ENCODE data around the gene SCN4A.

Gene SCN4A

DNA sequence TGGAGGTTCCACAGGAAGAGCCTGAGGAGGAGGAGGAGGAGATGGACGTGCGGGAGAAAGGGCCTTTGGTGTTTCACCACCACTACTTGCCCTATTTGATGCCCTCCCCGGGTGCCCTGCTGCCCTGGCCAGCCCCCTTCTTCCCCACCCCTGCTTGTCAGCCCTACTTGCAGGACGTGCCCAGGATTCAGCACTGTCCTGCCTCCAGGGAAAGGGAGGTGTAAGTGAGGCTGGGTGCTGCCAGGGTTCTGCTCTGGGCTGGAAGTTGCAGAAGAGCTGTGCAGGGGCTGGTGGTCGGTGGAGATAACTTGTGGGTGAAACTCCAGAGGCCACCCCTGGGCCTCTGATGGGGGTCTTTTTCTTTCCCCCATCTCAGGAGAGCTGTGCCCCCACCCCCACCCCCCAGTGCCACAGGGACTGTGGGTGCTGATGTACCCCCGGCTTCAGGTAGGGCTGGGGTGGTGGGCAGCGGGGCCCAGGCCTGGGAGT is 28.4 kb upstream of the SCN4A start:
- DNase-seq (ENCODE audit: low spot score): peak; percentile 55
- Histone ChIP-seq H3K4me1 (ENCODE audit: insufficient read depth, poor library complexity, severe bottlenecking) (no peaks in the 10 kb centered on the region), H3K4me3 (ENCODE audit: severe bottlenecking) (no peak overlapping the region), H3K27me3 (ENCODE audit: insufficient read depth, poor library complexity, severe bottlenecking) (no peaks in the 10 kb centered on the region), H3K36me3 (ENCODE audit: low read depth) (no peaks in the 10 kb centered on the region), H3K27ac (ENCODE audit: poor library complexity, severe bottlenecking) (no peak overlapping the region), H3K9me3 (ENCODE audit: severe bottlenecking) (no peaks in the 10 kb centered on the region)
- ATAC-seq (ENCODE audit: low read depth): no peak
- TF ChIP-seq, protein P1, sequence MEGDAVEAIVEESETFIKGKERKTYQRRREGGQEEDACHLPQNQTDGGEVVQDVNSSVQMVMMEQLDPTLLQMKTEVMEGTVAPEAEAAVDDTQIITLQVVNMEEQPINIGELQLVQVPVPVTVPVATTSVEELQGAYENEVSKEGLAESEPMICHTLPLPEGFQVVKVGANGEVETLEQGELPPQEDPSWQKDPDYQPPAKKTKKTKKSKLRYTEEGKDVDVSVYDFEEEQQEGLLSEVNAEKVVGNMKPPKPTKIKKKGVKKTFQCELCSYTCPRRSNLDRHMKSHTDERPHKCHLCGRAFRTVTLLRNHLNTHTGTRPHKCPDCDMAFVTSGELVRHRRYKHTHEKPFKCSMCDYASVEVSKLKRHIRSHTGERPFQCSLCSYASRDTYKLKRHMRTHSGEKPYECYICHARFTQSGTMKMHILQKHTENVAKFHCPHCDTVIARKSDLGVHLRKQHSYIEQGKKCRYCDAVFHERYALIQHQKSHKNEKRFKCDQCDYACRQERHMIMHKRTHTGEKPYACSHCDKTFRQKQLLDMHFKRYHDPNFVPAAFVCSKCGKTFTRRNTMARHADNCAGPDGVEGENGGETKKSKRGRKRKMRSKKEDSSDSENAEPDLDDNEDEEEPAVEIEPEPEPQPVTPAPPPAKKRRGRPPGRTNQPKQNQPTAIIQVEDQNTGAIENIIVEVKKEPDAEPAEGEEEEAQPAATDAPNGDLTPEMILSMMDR (IDR thresholded peaks at IDR 0.05; ENCODE audit: poor library complexity, severe bottlenecking): no peak

DNA sequence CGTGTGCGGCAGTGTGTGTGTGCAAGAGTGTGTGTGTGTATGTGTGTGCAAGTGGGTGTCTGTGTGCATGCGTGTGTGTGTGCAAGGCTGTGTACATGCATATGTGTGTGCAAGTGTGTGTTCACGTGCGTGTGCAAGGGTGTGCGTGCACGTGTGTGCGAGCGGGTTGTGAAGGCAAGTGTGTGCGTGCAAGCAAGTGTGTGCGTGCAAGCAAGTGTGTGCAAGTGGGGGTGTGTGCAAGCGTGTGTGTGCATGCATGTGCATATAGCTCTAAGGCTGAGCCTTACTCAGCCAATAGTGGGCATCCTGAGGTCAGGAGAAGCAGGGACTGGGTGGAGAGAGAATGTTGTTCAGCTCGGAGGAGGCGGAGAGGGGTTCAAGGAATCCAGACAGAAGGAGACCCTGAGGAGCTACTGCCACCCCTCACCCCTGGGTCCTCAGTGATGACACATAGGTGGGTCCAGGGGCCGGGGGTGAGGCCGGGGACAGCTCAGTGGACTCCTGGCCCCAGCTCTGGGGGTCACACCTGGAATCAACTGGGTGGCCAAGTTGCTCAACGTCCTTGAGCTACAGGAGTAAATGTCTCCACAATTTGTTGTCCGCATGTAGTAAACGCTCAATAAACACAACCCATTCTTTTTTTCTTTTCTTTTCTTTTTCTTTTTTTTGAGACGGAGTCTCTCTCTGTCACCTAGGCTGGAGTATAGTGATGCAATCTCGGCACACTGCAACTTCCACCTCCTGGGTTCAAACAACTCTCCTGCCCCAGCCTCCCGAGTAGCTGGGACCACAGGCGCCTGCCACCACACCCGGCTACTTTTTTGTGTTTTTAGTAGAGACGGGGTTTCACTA is 27.2 kb upstream of the SCN4A start:
- no peak overlapping the region for H3K4me3 ChIP-seq (ENCODE audit: severe bottlenecking)
- ATAC-seq (ENCODE audit: low read depth) (no peak), DNase-seq (ENCODE audit: low spot score) (peak; percentile 29)
- H3K4me1 ChIP-seq (ENCODE audit: insufficient read depth, poor library complexity, severe bottlenecking): no peaks in the 10 kb centered on the region
- TF ChIP-seq, protein P1 (IDR thresholded peaks at IDR 0.05; ENCODE audit: poor library complexity, severe bottlenecking): no peak
- no peaks in the 10 kb centered on the region for H3K9me3 ChIP-seq (ENCODE audit: severe bottlenecking)
- H3K27ac ChIP-seq (ENCODE audit: poor library complexity, severe bottlenecking): no peak overlapping the region
- H3K36me3 ChIP-seq (ENCODE audit: low read depth): no peaks in the 10 kb centered on the region
- no peaks in the 10 kb centered on the region for H3K27me3 ChIP-seq (ENCODE audit: insufficient read depth, poor library complexity, severe bottlenecking)

DNA sequence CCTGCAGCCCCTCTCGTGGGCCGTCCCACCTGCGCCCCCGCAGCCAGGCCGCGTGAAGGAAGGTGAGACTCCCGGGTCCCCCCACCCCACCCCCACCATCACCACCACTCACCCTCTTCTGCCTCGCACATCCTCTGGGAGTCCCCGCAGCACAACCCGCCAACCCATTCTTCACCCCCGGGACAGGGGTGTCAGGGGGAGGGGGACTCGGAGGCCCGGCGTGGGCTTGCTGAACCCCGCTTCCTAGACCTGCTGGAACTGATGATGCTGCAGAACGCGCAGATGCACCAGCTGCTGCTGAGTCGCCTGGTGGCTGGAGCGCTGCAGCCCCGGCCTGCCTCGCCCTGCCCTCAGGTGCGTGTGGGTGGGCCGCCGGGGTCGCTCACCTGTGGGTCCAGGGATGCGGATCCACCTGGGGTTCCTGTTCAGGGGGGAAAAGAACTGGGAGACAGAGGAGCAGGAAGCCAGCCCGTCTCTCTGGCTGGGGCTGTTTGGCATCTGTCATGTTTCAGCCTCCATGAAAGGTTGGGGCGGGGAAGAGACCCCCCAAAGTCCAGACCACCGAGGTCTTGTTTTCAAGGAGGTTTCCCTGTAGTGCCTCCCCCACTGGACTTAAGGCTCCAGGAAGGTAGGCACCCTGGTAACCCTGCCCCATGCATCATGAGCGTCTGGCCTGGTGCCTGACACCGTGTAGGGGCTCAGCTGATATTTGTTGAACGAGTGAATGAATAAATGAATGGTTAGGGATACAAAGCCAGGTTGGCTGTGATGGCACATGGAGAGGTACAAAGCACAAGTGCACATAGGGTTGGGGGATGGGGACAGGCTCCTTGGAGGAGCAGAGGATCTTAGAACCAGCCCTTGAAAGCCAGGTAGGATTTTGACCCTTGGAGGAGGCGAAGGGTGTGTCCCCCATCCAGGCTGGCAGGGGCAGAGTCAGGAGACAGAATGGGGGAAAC is 26.3 kb upstream of the SCN4A start:
- Histone ChIP-seq H3K4me1 (ENCODE audit: insufficient read depth, poor library complexity, severe bottlenecking) (no peaks in the 10 kb centered on the region), H3K9me3 (ENCODE audit: severe bottlenecking) (no peaks in the 10 kb centered on the region), H3K4me3 (ENCODE audit: severe bottlenecking) (peak overlapping the region; percentile 46), H3K36me3 (ENCODE audit: low read depth) (no peaks in the 10 kb centered on the region), H3K27me3 (ENCODE audit: insufficient read depth, poor library complexity, severe bottlenecking) (no peaks in the 10 kb centered on the region), H3K27ac (ENCODE audit: poor library complexity, severe bottlenecking) (no peak overlapping the region)
- ATAC-seq (ENCODE audit: low read depth) (no peak), DNase-seq (ENCODE audit: low spot score) (peak; percentile 53)
- TF ChIP-seq, protein P1 (IDR thresholded peaks at IDR 0.05; ENCODE audit: poor library complexity, severe bottlenecking): no peak

DNA sequence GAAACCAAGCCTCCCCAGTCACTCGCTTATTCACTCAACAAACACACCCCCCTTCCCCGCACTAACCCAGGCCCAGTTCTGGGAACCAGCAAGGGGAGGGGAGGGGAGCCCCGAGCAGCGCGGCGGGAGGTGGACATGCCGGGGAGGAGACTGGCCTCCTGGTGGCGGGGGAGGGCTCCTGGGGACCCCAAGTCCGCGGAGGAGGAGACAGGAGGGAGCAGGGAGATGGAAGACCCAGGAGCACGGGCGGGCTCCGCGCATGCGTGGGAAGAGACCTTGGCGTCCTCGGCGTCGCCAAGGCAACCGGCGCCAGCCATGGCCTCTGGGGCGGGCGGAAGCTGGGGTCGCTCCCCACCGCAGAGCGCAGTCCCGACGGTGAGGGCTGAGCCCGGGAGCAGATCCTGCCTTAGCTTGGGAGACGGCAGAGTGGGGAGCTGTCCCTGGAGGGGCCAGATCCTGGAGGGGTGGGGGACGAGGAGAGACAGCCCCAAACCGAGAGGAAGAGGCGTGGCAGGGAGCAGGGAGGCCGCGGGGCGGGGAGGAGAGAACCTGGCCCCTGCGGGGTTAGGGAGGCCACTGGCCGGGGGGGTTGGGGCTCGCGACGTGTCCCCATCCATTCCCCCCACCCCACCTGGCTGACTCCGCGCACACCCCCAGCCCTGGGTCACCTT is 25.5 kb upstream of the SCN4A start, which contains the start of gene PRR29:
PRR29 (plus strand) TSS at position 302 of the 671 bp plus-strand sequence; CDS start at position 316, 14 bp downstream.
- Histone ChIP-seq H3K27ac (ENCODE audit: poor library complexity, severe bottlenecking) (no peak within 1 kb of the TSS), H3K36me3 (ENCODE audit: low read depth) (no peaks in the 10 kb centered on the region), H3K4me1 (ENCODE audit: insufficient read depth, poor library complexity, severe bottlenecking) (no peaks in the 10 kb centered on the region), H3K27me3 (ENCODE audit: insufficient read depth, poor library complexity, severe bottlenecking) (no peaks in the 10 kb centered on the region), H3K9me3 (ENCODE audit: severe bottlenecking) (no peaks in the 10 kb centered on the region), H3K4me3 (ENCODE audit: severe bottlenecking) (peak within 1 kb of the TSS; percentile 46)
- DNase-seq (ENCODE audit: low spot score) (peak; percentile 77), ATAC-seq (ENCODE audit: low read depth) (peak; percentile 77)
- TF ChIP-seq, protein P1 (IDR thresholded peaks at IDR 0.05; ENCODE audit: poor library complexity, severe bottlenecking): no peak

Data from RWPE2 (cell line).